IMR-90 (cell line): ENCODE data around the gene PRR27. TPM values are rescaled to one million over a fixed set of nuclear protein-coding genes. Genes with fewer than 3 reads are reported as not detected.

Experiments used
- ATAC-seq: fragments of 200-7000 bp; cut with Tn5 transposase; 2 replicates; pipeline ENCODE4 v1.9.1; 2020; ENCODE audit warnings: low read depth, mild to moderate bottlenecking, moderate library complexity
- BruUV-seq: library from RNA; stranded (reverse); fragments of 400-500 nt; replicated peaks from 2 replicates; lab custom pipeline; 2021; lab: Mats Ljungman, UMichigan
- CTCF ChIA-PET: fragments of 300-600 bp; formaldehyde crosslinking; extraction: SDS; loops from one replicate; lab custom pipeline; 2021; ENCODE audit warnings: antibody characterized with exemption; lab: Yijun Ruan, JAX
- POLR2A ChIA-PET: fragments of 300-600 bp; sonication (Branson Sonifier 250); formaldehyde crosslinking; loops from one replicate; lab custom pipeline; 2022; ENCODE audit warnings: antibody characterized with exemption; ENCODE audit not compliant: unreplicated experiment; lab: Charles Lee
- DNase-seq: peaks from one replicate; pipeline ENCODE4 v3.0.0; 2013
- H2AFZ ChIP-seq: replicated peaks from 2 replicates; pipeline ENCODE3; 2013; ENCODE audit warnings: low read length, mild to moderate bottlenecking; ENCODE audit not compliant: poor library complexity
- H2AK5ac ChIP-seq: 2 replicates; pipeline ENCODE4 v1.6.1; 2013; ENCODE audit warnings: low read depth, low read length, inconsistent platforms
- H2AK9ac ChIP-seq: replicated peaks from 2 replicates; pipeline ENCODE3; 2013; ENCODE audit warnings: mild to moderate bottlenecking, low read depth, low read length, moderate library complexity; ENCODE audit not compliant: poor library complexity
- H2BK120ac ChIP-seq: 2 replicates; pipeline ENCODE4 v1.6.1; 2013; ENCODE audit warnings: low read depth, low read length, inconsistent platforms
- H2BK15ac ChIP-seq: 3 replicates; pipeline ENCODE4 v1.6.1; 2013; ENCODE audit warnings: low read depth, low read length, inconsistent platforms
- H2BK20ac ChIP-seq: 2 replicates; pipeline ENCODE4 v1.6.1; 2013; ENCODE audit warnings: low read depth, mild to moderate bottlenecking, inconsistent platforms, low read length, moderate library complexity
- H2BK5ac ChIP-seq: 2 replicates; pipeline ENCODE4 v1.6.1; 2013; ENCODE audit warnings: mild to moderate bottlenecking, low read depth, low read length, inconsistent platforms; ENCODE audit not compliant: poor library complexity, severe bottlenecking
- H3K14ac ChIP-seq: replicated peaks from 2 replicates; pipeline ENCODE4 v1.6.1; 2013; ENCODE audit warnings: low read depth, low read length, inconsistent platforms
- H3K18ac ChIP-seq: 2 replicates; pipeline ENCODE4 v1.6.1; 2013; ENCODE audit warnings: low read depth, low read length, control low read depth
- H3K23ac ChIP-seq: 2 replicates; pipeline ENCODE4 v1.6.1; 2013; ENCODE audit warnings: low read depth, low read length, inconsistent platforms
- H3K27ac ChIP-seq: 2 replicates; pipeline ENCODE4 v1.5.1; 2013; ENCODE audit warnings: mild to moderate bottlenecking, control low read depth, low read length; ENCODE audit not compliant: insufficient read depth
- H3K27me3 ChIP-seq: 2 replicates; pipeline ENCODE4 v1.6.1; 2013; ENCODE audit warnings: low read length; ENCODE audit not compliant: control insufficient read depth, insufficient read depth
- H3K36me3 ChIP-seq: 2 replicates; pipeline ENCODE4 v1.6.1; 2013; ENCODE audit warnings: low read length, mixed read lengths; ENCODE audit not compliant: control insufficient read depth, insufficient read depth
- H3K4ac ChIP-seq: 2 replicates; pipeline ENCODE4 v1.6.1; 2013; ENCODE audit warnings: low read depth, low read length, inconsistent platforms
- H3K4me1 ChIP-seq: 2 replicates; pipeline ENCODE4 v1.6.1; 2013; ENCODE audit warnings: low read length, mixed read lengths; ENCODE audit not compliant: control insufficient read depth, insufficient read depth
- H3K4me2 ChIP-seq: 2 replicates; pipeline ENCODE4 v1.6.1; 2013; ENCODE audit warnings: low read depth, mild to moderate bottlenecking, control low read depth, low read length, moderate library complexity
- H3K4me3 ChIP-seq: 2 replicates; pipeline ENCODE4 v1.5.1; 2013; ENCODE audit warnings: low read depth, mild to moderate bottlenecking, control low read depth, low read length, moderate library complexity; ENCODE audit not compliant: insufficient read depth
- H3K56ac ChIP-seq: 2 replicates; pipeline ENCODE4 v1.6.1; 2013; ENCODE audit warnings: low read length, inconsistent platforms; ENCODE audit not compliant: insufficient read depth; ENCODE audit errors: extremely low read depth
- H3K79me1 ChIP-seq, 2 experiments: 2 replicates each; pipeline ENCODE4 v1.6.1; 2013; ENCODE audit warnings: low read length in 2 of 2, inconsistent platforms in 1 of 2, low read depth in 1 of 2
- H3K9ac ChIP-seq: 2 replicates; pipeline ENCODE4 v1.6.1; 2013; ENCODE audit warnings: low read depth, low read length, control low read depth
- H3K9me1 ChIP-seq: 2 replicates; pipeline ENCODE4 v1.6.1; 2013; ENCODE audit warnings: low read length, inconsistent platforms; ENCODE audit not compliant: insufficient read depth
- H3K9me3 ChIP-seq: 2 replicates; pipeline ENCODE4 v1.6.1; 2013; ENCODE audit warnings: low read length; ENCODE audit not compliant: control insufficient read depth, insufficient read depth
- H4K20me1 ChIP-seq: 2 replicates; pipeline ENCODE4 v1.6.1; 2013; ENCODE audit warnings: low read length, inconsistent platforms; ENCODE audit not compliant: insufficient read depth
- H4K5ac ChIP-seq: 2 replicates; pipeline ENCODE4 v1.6.1; 2013; ENCODE audit warnings: mild to moderate bottlenecking, low read depth, low read length, control low read depth
- H4K8ac ChIP-seq, 2 experiments: 2 replicates each; pipeline ENCODE4 v1.6.1; 2013; ENCODE audit warnings: low read depth in 2 of 2, low read length in 2 of 2, control low read depth in 1 of 2, inconsistent platforms in 1 of 2
- H4K91ac ChIP-seq: 2 replicates; pipeline ENCODE4 v1.6.1; 2013; ENCODE audit warnings: low read depth, low read length, inconsistent platforms; ENCODE audit not compliant: insufficient read depth
- BHLHE40 ChIP-seq: fragments of 150-350 bp; IDR thresholded peaks from 2 replicates; pipeline ENCODE4 v1.6.1; 2016; ENCODE audit warnings: mild to moderate bottlenecking, low read depth, low read length
- CHD1 ChIP-seq: IDR thresholded peaks from 2 replicates; pipeline ENCODE4 v1.6.1; 2012; ENCODE audit warnings: low read depth, low read length, improper control_type of control experiment
- FOS ChIP-seq: fragments of 150-350 bp; IDR thresholded peaks from 2 replicates; pipeline ENCODE4 v1.6.1; 2016; ENCODE audit warnings: low read depth, low read length
- MAFK ChIP-seq: IDR thresholded peaks from 2 replicates; pipeline ENCODE4 v1.6.1; 2012; ENCODE audit warnings: low read depth, low read length, improper control_type of control experiment
- MAZ ChIP-seq: IDR thresholded peaks from 2 replicates; pipeline ENCODE4 v1.6.1; 2012; ENCODE audit warnings: low read depth, mild to moderate bottlenecking, low read length, improper control_type of control experiment, moderate library complexity, borderline replicate concordance
- MXI1 ChIP-seq: IDR thresholded peaks from 2 replicates; pipeline ENCODE4 v1.6.1; 2012; ENCODE audit warnings: low read depth, mild to moderate bottlenecking, low read length, moderate library complexity, borderline replicate concordance
- NFE2L2 ChIP-seq: fragments of 150-350 bp; IDR thresholded peaks from 2 replicates; pipeline ENCODE4 v1.6.1; 2016; ENCODE audit warnings: low read depth, mild to moderate bottlenecking, low read length
- POLR2A ChIP-seq: IDR thresholded peaks from 2 replicates; pipeline ENCODE4 v1.6.1; 2012; ENCODE audit warnings: mild to moderate bottlenecking, low read depth, low read length
- RAD21 ChIP-seq: IDR thresholded peaks from 2 replicates; pipeline ENCODE4 v1.6.1; 2012; ENCODE audit warnings: low read length, improper control_type of control experiment
- RCOR1 ChIP-seq: IDR thresholded peaks from 2 replicates; pipeline ENCODE4 v1.6.1; 2012; ENCODE audit warnings: mild to moderate bottlenecking, low read length, improper control_type of control experiment; ENCODE audit not compliant: insufficient replicate concordance
- SMC3 ChIP-seq: fragments of 150-350 bp; IDR thresholded peaks from 2 replicates; pipeline ENCODE4 v1.6.1; 2016; ENCODE audit warnings: low read depth, mild to moderate bottlenecking, antibody characterized with exemption, low read length, moderate library complexity
- WGBS, 2 experiments: methylation state at CpG; one replicate each; pipeline versions ENCODE4 v1.1.5 to v1.1.7; 2013; ENCODE audit warnings: missing lambda C conversion rate in 2 of 2; ENCODE audit not compliant: insufficient read length in 1 of 2; ENCODE audit errors: extremely low coverage in 2 of 2; 5-methylcytosine and 5-hydroxymethylcytosine counted together
- dilution Hi-C: fragments of 300-500 bp; cut with HindIII; formaldehyde crosslinking; loops from one replicate; pipeline ENCODE4 v1.14.3; 2018; ENCODE audit warnings: low sequenced_read_pairs; ENCODE audit not compliant: unreplicated experiment
- in situ Hi-C: fragments of 300-500 bp; cut with MboI; formaldehyde crosslinking; loops from 3 replicates; pipeline ENCODE4 v1.14.3; 2019; ENCODE audit warnings: low sequenced_read_pairs, inconsistent platforms, mixed read lengths
- intact Hi-C: fragments of 100-400 bp; cut with micrococcal nuclease; formaldehyde crosslinking; loops from 2 replicates; pipeline ENCODE4 v1.10.0; 2022
- polyA plus RNA-seq, 3 experiments: library from polyadenylated mRNA; depleted of rRNA; stranded (reverse); fragments of >200 nt; gene quantifications; 2 replicates each; pipeline ENCODE4 v1.2.3, GENCODE V29; 2012; ENCODE audit warnings: low replicate concordance in 1 of 3
- total RNA-seq: library from RNA; depleted of rRNA; stranded (reverse); fragments of >200 nt; gene quantifications from 2 replicates; pipeline ENCODE4 v1.2.3, GENCODE V29; 2012
- TF ChIP-seq, protein P1 (sequence below): fragments of 150-350 bp; IDR thresholded peaks from 2 replicates; pipeline ENCODE4 v1.6.1; 2016; ENCODE audit warnings: low read depth, mild to moderate bottlenecking, low read length, moderate library complexity, borderline replicate concordance
- TF ChIP-seq, protein P2 (sequence below): conservative IDR thresholded peaks from 2 replicates; pipeline ENCODE4 v1.5.1; 2012; ENCODE audit warnings: mild to moderate bottlenecking, low read depth, low read length, improper control_type of control experiment
- TF ChIP-seq, protein P3 (sequence below): fragments of 150-350 bp; IDR thresholded peaks from 2 replicates; pipeline ENCODE4 v1.6.1; 2017; ENCODE audit warnings: mild to moderate bottlenecking, antibody characterized with exemption, low read length, low read depth

The PRR27 gene
- total and polyA plus RNA-seq, 2 of the 4 experiments (the other 2 are of a cell fraction): not detected

DNA sequence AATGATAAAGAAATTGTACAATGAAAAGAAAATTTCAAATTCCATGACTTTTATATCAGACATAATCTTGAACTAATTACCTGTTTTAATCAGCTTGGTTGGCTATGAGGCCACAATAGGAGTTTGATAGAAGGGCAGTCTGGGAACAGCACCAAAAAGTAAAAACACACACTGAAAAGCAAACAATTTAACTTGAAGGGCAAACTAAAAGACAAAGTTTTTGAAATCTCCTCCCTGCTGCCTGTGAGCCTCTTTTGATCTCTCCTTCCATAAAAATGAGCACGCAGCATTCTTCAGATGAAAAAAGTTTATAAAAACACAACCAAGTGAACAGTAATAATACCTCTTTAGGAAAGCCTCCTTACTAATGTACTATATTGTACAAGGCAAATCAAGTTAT, 49.6 kb downstream of the PRR27 start:
- Histone ChIP-seq H2AK5ac (no peak overlapping the region), H3K56ac (no peak overlapping the region), H3K14ac (no peak overlapping the region), H3K23ac (no peak overlapping the region), H2AFZ (no peak overlapping the region), H2BK120ac (no peak overlapping the region), H3K9me1 (no peaks in the 10 kb centered on the region), H3K36me3 (no peaks in the 10 kb centered on the region), H4K91ac (no peak overlapping the region), H3K4me2 (no peak overlapping the region), H2BK20ac (no peak overlapping the region), H3K27ac (no peak overlapping the region), H4K5ac (no peak overlapping the region), H2AK9ac (no peak overlapping the region), H3K4me1 (no peaks in the 10 kb centered on the region), H2BK15ac (no peak overlapping the region), H3K79me1 (no peaks in the 10 kb centered on the region), H4K20me1 (no peaks in the 10 kb centered on the region), H4K8ac (no peak overlapping the region), H3K4ac (no peak overlapping the region), H3K9ac (no peak overlapping the region), H3K9me3 (no peaks in the 10 kb centered on the region), H3K27me3 (no peaks in the 10 kb centered on the region), H2BK5ac (no peak overlapping the region), H3K18ac (no peak overlapping the region), H3K4me3 (no peak overlapping the region)
- dilution Hi-C loops (no loop called here), intact Hi-C loops (no loop called here), in situ Hi-C loops (no loop called here)
- TF ChIP-seq, protein P1, sequence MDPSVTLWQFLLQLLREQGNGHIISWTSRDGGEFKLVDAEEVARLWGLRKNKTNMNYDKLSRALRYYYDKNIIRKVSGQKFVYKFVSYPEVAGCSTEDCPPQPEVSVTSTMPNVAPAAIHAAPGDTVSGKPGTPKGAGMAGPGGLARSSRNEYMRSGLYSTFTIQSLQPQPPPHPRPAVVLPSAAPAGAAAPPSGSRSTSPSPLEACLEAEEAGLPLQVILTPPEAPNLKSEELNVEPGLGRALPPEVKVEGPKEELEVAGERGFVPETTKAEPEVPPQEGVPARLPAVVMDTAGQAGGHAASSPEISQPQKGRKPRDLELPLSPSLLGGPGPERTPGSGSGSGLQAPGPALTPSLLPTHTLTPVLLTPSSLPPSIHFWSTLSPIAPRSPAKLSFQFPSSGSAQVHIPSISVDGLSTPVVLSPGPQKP: no peak
- TF ChIP-seq, protein P2, sequence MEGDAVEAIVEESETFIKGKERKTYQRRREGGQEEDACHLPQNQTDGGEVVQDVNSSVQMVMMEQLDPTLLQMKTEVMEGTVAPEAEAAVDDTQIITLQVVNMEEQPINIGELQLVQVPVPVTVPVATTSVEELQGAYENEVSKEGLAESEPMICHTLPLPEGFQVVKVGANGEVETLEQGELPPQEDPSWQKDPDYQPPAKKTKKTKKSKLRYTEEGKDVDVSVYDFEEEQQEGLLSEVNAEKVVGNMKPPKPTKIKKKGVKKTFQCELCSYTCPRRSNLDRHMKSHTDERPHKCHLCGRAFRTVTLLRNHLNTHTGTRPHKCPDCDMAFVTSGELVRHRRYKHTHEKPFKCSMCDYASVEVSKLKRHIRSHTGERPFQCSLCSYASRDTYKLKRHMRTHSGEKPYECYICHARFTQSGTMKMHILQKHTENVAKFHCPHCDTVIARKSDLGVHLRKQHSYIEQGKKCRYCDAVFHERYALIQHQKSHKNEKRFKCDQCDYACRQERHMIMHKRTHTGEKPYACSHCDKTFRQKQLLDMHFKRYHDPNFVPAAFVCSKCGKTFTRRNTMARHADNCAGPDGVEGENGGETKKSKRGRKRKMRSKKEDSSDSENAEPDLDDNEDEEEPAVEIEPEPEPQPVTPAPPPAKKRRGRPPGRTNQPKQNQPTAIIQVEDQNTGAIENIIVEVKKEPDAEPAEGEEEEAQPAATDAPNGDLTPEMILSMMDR: no peak
- TF ChIP-seq CHD1 (no peak), RCOR1 (no peak), SMC3 (no peak), MAFK (no peak), MAZ (no peak), BHLHE40 (no peak), FOS (no peak), POLR2A (no peak), MXI1 (no peak), RAD21 (no peak), NFE2L2 (no peak)
- TF ChIP-seq, protein P3, sequence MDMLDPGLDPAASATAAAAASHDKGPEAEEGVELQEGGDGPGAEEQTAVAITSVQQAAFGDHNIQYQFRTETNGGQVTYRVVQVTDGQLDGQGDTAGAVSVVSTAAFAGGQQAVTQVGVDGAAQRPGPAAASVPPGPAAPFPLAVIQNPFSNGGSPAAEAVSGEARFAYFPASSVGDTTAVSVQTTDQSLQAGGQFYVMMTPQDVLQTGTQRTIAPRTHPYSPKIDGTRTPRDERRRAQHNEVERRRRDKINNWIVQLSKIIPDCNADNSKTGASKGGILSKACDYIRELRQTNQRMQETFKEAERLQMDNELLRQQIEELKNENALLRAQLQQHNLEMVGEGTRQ: no peak
- ChIA-PET CTCF (interaction anchor here (0.6 kb wide), 1 partner anchor 121 kb away, joined by 3 read pairs; no protein-coding TSS in a partner anchor), POLR2A (no interaction called here)
- BruUV-seq: no TSS peak
- DNase-seq: no peak
- WGBS, 2 experiments: no CpG with 5 or more reads among the region's 1 CpG
- ATAC-seq: no peak
